ENCODE measurements around the gene LY6G6C. TPM values are rescaled to one million over a fixed set of nuclear protein-coding genes. Genes with fewer than 3 reads are reported as not detected.

LY6G6C gene
- total RNA-seq, 1 donor = not detected

DNA sequence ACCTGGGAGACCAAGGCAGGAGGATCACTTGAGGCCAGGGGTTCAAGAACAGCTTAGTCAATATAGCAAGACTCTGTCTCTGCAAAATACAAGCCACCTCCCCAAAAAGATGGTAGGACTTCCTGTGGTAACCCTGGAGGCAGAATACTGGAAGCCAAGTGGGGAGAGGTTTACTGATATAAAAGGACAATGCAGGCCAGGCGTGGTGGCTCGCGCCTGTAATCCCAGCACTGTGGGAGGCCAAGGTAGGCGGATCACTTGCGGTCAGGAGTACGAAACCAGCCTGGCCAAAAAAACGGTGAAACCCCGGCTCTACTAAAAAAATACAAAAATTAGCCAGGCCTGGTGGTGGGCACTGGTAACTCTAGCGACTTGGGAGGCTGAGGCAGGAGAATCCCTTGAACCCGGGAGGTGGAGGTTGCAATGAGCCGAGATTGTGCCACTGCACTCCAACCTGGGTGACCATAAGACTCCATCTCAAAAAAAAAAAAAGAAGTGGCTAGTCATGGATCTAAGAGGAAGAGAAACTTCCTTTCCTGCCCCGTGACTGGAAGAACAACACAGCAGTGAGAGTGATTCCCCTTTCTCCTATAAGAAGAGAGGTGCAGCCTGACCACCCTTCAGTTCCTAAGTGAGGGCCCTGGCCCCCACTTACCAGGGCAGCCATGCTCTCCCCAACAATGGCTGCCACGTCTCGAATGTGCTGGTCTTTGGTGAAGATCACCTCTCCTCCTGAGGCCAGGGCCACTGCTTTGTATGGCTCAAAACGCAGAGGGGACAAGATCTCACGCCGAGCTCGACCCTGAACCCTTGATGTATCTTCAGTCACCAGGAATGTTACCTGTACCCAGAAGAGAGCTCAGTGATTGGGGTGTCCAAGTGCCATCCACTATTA, 47.1 kb upstream of the LY6G6C start:
- Histone ChIP-seq H3K9me3 (ENCODE audit: low read depth, low read length) (no peaks in the 10 kb centered on the region), H3K27ac (ENCODE audit: low read depth, low read length) (no peak overlapping the region), H3K4me1 (ENCODE audit: insufficient read depth, low read length) (peaks cover 4% of the 10 kb centered on the region), H2AFZ (ENCODE audit: low read length) (no peak overlapping the region), H3K4me2 (ENCODE audit: insufficient read depth, low read length) (no peak overlapping the region), H4K20me1 (ENCODE audit: insufficient read depth, low read length) (no peaks in the 10 kb centered on the region), H3K79me2 (ENCODE audit: insufficient read depth, low read length) (no peaks in the 10 kb centered on the region), H3K27me3 (ENCODE audit: insufficient read depth, low read length) (no peaks in the 10 kb centered on the region), H3K4me3 (ENCODE audit: insufficient read depth, low read length) (no peak overlapping the region), H3K36me3 (ENCODE audit: insufficient read depth, low read length) (no peaks in the 10 kb centered on the region)
- TF ChIP-seq CTCF (IDR thresholded peaks at IDR 0.05; ENCODE audit: extremely low read depth, low read depth, low read length) = no peak
- peak; percentile 63 for DNase-seq (ENCODE audit: insufficient read length, low spot score, missing footprints)

GRCh38 chr6:31767096-31767645, 45.6 kb upstream of the LY6G6C start:
- H3K4me1 ChIP-seq (ENCODE audit: insufficient read depth, low read length) = peaks cover 4% of the 10 kb centered on the region
- no peaks in the 10 kb centered on the region for H3K9me3 ChIP-seq (ENCODE audit: low read depth, low read length)
- no peak for TF ChIP-seq CTCF (IDR thresholded peaks at IDR 0.05; ENCODE audit: extremely low read depth, low read depth, low read length)
- no peak overlapping the region for H3K4me3 ChIP-seq (ENCODE audit: insufficient read depth, low read length)
- no peaks in the 10 kb centered on the region for H3K27me3 ChIP-seq (ENCODE audit: insufficient read depth, low read length)
- H3K4me2 ChIP-seq (ENCODE audit: insufficient read depth, low read length) = no peak overlapping the region
- H4K20me1 ChIP-seq (ENCODE audit: insufficient read depth, low read length) = no peaks in the 10 kb centered on the region
- no peak overlapping the region for H3K27ac ChIP-seq (ENCODE audit: low read depth, low read length)
- no peaks in the 10 kb centered on the region for H3K79me2 ChIP-seq (ENCODE audit: insufficient read depth, low read length)
- peaks cover 3% of the 10 kb centered on the region for H3K36me3 ChIP-seq (ENCODE audit: insufficient read depth, low read length)
- DNase-seq (ENCODE audit: insufficient read length, low spot score, missing footprints) = peak; percentile 61
- H2AFZ ChIP-seq (ENCODE audit: low read length) = no peak overlapping the region

DNA sequence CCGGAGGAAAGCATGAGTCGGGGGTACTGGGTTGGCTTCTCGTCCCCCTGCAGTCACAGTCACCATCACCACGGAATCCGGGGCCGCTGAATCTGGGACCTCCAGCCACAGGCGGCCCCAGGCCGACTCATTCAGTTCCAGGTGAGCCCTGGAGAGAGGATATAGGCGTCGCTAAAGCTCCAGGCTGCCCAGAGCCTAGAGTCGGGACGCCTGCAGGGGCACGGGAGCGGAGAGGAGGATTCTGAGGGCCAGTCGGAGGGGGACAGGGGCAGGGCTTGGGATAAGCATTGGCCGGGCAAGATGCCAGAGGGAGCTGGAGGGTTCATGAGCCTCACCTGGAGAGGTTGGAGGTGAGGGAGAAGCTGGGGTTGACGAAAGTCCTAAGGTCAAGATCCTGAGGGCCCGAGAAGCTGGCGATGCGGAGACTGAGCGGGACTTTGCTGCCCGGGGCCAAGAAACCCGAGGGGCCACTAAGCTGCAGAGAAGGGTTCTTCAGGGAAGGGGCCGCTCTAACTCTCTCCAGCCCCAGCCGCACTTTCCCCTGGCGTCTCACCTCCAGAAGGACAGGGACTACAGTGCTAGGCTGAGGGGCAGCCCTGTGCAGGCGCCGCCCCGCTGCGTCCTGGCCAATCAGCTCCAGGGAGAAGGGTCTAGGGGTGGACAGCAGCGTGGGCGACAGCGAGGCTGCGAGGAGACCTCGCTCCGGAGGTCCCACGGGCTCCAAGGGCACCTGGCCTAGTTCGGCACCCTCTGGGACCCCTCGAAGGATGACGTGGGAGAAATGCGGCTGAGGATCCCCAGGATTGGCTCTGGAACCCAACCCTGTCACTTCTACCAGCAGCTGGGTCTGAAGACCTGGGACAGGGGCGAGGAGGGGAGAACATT, 44.6 kb upstream of the LY6G6C start:
- no peaks in the 10 kb centered on the region for H3K79me2 ChIP-seq (ENCODE audit: insufficient read depth, low read length)
- no peaks in the 10 kb centered on the region for H3K27me3 ChIP-seq (ENCODE audit: insufficient read depth, low read length)
- peak overlapping the region; percentile 65 for H3K4me3 ChIP-seq (ENCODE audit: insufficient read depth, low read length)
- no peaks in the 10 kb centered on the region for H3K9me3 ChIP-seq (ENCODE audit: low read depth, low read length)
- H2AFZ ChIP-seq (ENCODE audit: low read length) = peak overlapping the region; percentile 84
- no peaks in the 10 kb centered on the region for H4K20me1 ChIP-seq (ENCODE audit: insufficient read depth, low read length)
- TF ChIP-seq CTCF (IDR thresholded peaks at IDR 0.05; ENCODE audit: extremely low read depth, low read depth, low read length) = no peak
- H3K4me2 ChIP-seq (ENCODE audit: insufficient read depth, low read length) = peak overlapping the region; percentile 83
- peaks cover 9% of the 10 kb centered on the region for H3K36me3 ChIP-seq (ENCODE audit: insufficient read depth, low read length)
- H3K4me1 ChIP-seq (ENCODE audit: insufficient read depth, low read length) = peaks cover 4% of the 10 kb centered on the region
- H3K27ac ChIP-seq (ENCODE audit: low read depth, low read length) = no peak overlapping the region
- DNase-seq (ENCODE audit: insufficient read length, low spot score, missing footprints) = peak; percentile 74

Data from osteoblast (primary cell).